GM12874 (cell line): ENCODE data around the gene TBX19.

Experiments
- CTCF ChIP-seq: IDR thresholded peaks from 2 replicates; pipeline ENCODE4 v1.5.1; 2011; ENCODE audit warnings: low read depth, mild to moderate bottlenecking, control low read depth, low read length, moderate library complexity; ENCODE audit not compliant: insufficient read depth

TBX19 gene

DNA sequence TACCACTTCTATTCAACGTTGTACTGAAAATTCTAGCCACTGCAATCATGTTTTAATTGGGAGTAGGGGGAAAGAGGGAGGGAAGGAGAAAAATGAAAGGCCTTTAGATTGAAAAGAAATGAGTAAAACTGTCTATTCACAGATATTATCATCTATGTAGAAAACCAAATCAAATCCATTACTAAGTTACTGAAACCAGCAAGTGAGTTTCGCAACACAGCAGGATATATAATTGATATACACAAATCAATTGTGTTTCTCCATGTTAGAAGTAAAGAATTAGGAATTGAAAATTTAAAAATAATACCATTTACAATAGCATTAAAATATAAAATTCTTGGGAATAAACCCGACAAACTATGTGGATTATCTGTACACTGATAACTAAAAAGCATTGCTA lies 35.6 kb upstream of the TBX19 start:
- TF ChIP-seq CTCF, result no peak

DNA sequence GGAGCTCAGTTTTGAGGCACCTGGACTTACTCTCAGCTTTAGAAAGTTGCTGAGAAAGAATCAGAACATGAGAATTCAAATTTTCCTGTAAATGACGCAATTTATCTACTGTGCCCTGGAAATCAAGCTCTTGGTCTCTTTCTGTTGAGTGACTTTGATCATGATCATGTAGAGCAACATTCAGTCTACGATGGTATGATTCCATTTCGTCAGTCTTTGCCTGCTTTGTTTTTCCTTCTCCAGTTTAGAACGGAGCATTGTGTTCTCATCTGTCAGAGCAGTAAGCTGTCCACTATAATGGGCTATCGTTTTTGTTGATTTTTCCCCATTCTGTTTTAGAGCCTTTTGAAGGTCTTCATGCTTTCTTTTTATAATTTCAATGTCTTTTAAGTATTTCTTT lies 34.2 kb upstream of the TBX19 start:
- no peak for TF ChIP-seq CTCF

GRCh38 chr1:168252204-168252733 lies 28.4 kb upstream of the TBX19 start:
- no peak for TF ChIP-seq CTCF

GRCh38 chr1:168256164-168256563 lies 24.5 kb upstream of the TBX19 start:
- no peak for TF ChIP-seq CTCF

DNA sequence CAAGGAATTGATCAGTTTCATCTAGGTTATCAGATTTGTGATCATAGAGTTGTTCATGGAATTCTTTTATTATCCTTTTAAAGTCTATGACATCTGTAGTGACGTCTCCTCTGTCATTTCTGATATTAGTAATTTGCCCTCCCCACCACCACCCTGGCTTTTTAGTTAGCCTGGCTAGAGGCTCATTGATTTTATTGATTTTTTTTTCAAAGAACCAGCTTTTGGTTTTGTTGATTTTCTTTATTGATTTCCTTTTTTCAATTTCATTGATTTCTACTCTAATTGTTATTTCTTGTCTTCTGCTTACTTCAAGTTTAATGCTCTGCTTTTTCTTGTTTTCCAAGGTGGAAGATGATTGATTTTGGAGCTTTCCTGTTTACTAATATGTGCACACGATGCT lies 23.3 kb upstream of the TBX19 start:
- no peak for TF ChIP-seq CTCF

DNA sequence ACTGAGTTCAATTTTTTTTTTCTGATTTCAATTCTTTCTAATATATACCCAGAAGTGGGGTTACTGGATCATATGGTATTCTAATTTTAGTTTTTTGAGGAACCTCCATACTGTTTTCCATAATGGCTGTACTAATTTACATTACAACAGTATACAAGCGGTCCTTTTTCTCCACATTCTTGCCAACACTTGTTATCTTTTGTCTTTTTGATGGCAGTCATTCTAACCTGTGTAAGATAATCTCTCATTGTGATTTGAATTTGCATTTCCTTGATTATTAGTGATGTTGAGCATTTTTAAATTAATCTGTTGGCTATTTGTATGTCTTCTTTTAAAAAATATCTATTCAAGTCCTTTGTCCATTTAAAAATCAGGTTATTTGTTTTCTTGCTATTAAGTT lies 21.1 kb upstream of the TBX19 start:
- no peak for TF ChIP-seq CTCF

- TF ChIP-seq CTCF, result no peak
Observed at GRCh38 chr1:168260393-168260792, 20.3 kb upstream of the TBX19 start.

DNA sequence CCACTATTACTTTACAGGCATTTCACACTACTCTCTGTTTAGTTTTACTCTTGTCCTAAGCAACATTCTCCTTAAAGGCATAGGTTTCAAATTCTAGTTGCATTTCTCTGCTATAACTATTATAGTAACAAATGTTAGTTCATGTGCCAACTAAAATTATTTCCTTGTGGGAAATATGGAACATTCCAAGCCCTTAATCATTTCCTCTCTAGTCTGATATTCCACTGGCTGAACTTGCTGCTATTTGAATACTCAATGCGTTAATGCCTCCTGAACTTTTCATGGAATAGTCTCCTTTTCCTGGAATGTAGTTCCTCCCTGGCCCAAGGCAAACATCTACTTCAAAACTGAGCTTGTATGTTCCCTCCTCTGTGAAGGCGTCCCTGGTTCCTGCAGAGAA lies 19.3 kb upstream of the TBX19 start:
- TF ChIP-seq CTCF, result no peak
